ENCODE results near the gene VIT.
"Not testable (repeated sequence)": the region's sequence is repeated elsewhere in the genome, so short reads cannot be mapped to it uniquely, and the experiment has no call there.

The VIT gene

GRCh38 chr2:36677996-36678605 lies 18.4 kb upstream of the VIT start:
- no peak for DNase-seq (ENCODE audit: low spot score)

GRCh38 chr2:36678856-36679255 lies 17.7 kb upstream of the VIT start:
- no peak for DNase-seq (ENCODE audit: low spot score)

- no peak for DNase-seq (ENCODE audit: low spot score)
These were observed 16.5 kb upstream of the VIT start for GRCh38 chr2:36680012-36680411.

- no peak for DNase-seq (ENCODE audit: low spot score)
These were observed 13.9 kb upstream of the VIT start for GRCh38 chr2:36682562-36682961.

- DNase-seq (ENCODE audit: low spot score) = no peak
These were observed 13.5 kb upstream of the VIT start for GRCh38 chr2:36683002-36683401.

GRCh38 chr2:36688291-36688690 lies 8.2 kb upstream of the VIT start:
- not testable (repeated sequence) for DNase-seq (ENCODE audit: low spot score)

GRCh38 chr2:36689013-36689412 lies 7.5 kb upstream of the VIT start:
- not testable (repeated sequence) for DNase-seq (ENCODE audit: low spot score)

GRCh38 chr2:36692121-36692520 lies 4.4 kb upstream of the VIT start:
- no peak for DNase-seq (ENCODE audit: low spot score)

GRCh38 chr2:36693825-36694224 lies 2.7 kb upstream of the VIT start:
- DNase-seq (ENCODE audit: low spot score) = no peak

GRCh38 chr2:36695746-36696415 lies 626 bp upstream of the VIT start:
- DNase-seq (ENCODE audit: low spot score) = peak; percentile 10

GRCh38 chr2:36697424-36698066 lies 1.0 kb downstream of the VIT start:
- no peak for DNase-seq (ENCODE audit: low spot score)

- DNase-seq (ENCODE audit: low spot score) = no peak
These were observed 2.5 kb downstream of the VIT start for GRCh38 chr2:36698993-36699392.

- no peak for DNase-seq (ENCODE audit: low spot score)
These were observed 3.8 kb downstream of the VIT start for GRCh38 chr2:36700311-36700710.

- DNase-seq (ENCODE audit: low spot score) = no peak
These were observed 4.9 kb downstream of the VIT start for GRCh38 chr2:36701391-36701795.

- DNase-seq (ENCODE audit: low spot score) = no peak
These were observed 5.4 kb downstream of the VIT start for GRCh38 chr2:36701918-36702317.

- no peak for DNase-seq (ENCODE audit: low spot score)
These were observed 6.3 kb downstream of the VIT start for GRCh38 chr2:36702781-36703180.

- no peak for DNase-seq (ENCODE audit: low spot score)
These were observed 8.1 kb downstream of the VIT start for GRCh38 chr2:36704475-36705150.

- DNase-seq (ENCODE audit: low spot score) = no peak
These were observed 9.0 kb downstream of the VIT start for GRCh38 chr2:36705326-36706020.

- no peak for DNase-seq (ENCODE audit: low spot score)
These were observed 9.7 kb downstream of the VIT start for GRCh38 chr2:36706021-36706876.

- DNase-seq (ENCODE audit: low spot score) = no peak
These were observed 10.5 kb downstream of the VIT start for GRCh38 chr2:36707050-36707449.

GRCh38 chr2:36708041-36708741 lies 11.7 kb downstream of the VIT start:
- DNase-seq (ENCODE audit: low spot score) = no peak
